Measurements from ENCODE around the gene LRIF1.
"Not testable (repeated sequence)": the region's sequence is repeated elsewhere in the genome, so short reads cannot be mapped to it uniquely, and the experiment has no call there.

The LRIF1 gene

GRCh38 chr1:110963691-110964454 is at the start of gene LRIF1:
Gene LRIF1, minus strand, starts transcription at chr1:110963922. Its CDS starts 234 bp downstream, at chr1:110963688.
- DNase-seq = peak; percentile 99

DNA sequence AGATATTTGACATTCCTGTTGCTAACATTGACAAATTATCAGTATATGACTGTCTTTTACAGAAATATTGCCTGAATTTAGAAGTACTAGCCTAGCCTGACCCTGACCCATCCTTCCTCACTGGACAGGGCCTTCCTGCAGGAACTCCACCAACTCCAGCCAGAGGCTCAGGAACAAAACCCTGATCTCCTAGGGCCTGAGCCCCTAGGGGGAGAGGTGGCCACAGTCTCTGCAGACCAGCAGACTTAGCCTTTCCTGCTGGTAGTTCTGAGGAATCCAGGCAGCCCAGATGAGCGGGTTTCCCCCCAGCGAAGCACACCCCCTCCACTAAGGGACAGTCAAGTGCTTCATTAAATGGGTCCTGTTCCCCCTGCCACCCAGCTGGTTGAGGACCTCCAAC is 44.3 kb upstream of the LRIF1 start:
- DNase-seq = no peak

- DNase-seq = no peak
Measured at GRCh38 chr1:111006556-111006955, 42.8 kb upstream of the LRIF1 start.

DNA sequence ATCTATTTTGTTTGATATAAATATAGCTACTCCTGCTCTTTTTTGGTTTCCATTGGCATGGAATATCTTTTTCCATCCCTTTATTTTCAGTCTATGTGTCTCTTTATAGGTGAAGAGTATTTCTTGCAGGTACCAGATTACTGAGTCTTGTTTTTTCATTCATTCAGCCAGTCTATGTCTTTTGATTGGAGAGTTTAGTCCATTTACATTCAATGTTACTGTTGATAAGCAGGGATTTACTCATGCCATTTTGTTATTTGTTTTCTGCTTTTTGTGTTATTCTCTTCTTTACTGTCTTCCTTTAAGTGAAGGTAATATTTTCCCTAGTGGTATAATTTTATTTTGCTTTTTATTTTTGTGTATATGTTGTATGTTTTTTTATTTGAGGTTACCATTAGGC is 35.9 kb upstream of the LRIF1 start:
- DNase-seq = not testable (repeated sequence)

DNA sequence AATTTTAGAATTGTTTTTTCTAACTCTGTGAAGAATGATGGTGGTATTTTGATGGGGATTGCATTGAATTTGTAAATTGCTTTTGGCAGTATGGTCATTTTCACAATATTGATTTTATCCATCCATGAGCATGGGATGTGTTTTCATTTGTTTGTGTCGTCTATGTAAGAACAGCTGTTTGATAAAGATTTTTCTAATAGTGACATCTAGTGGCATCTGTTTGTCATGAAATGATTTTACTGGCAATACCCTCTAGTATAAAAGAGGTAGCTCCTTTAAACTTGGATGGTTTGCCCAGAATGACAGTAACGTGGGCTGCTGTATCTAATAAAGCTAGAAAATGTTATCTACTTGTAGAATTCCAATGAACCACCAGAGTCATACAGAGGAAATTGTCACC is 28.6 kb upstream of the LRIF1 start:
- DNase-seq = peak; percentile 0

GRCh38 chr1:110991295-110991694 is 27.6 kb upstream of the LRIF1 start:
- not testable (repeated sequence) for DNase-seq

DNA sequence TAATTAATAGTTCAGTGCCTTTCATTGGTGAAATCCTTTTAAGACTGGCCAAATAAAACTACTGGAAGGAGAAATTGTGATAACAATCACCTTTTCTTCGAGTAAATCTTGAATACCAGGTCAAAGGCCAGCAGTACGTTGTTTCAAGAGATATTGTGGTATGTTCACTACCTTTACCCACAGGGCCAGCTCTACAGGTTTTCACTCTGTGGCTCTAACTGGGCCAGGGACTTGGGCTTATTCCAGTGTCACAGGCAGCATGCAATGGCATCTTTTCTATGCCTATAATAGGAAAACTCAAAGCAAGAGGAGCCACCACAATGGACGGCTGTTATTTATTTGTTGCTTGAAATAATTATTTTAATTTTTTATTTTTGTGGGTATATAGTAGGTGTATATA is 26.8 kb upstream of the LRIF1 start:
- no peak for DNase-seq

DNA sequence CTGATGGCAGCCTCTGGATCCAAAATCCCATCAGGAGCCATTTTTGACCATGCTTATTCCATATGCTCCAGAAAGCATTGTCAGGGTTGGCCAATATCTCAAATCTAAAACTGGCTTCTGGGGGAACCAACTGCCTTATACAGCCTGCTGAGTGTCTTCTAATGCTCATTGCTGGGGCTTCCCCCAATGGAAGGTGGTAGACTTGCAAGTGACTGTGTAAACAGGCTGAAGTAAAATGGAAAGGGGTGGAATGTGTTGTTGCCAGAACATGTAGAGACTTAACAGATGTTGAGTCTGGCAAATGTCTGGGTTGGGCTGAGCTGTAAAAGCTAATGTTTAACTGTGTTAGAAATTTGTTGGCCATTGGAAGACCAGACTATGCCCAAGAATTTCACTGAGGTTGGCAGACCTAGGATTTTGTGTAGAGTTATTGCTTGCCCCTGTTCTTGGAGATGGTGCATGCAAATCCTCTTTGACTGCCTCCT is 22.7 kb upstream of the LRIF1 start:
- DNase-seq = no peak

GRCh38 chr1:110982320-110982719 is 18.6 kb upstream of the LRIF1 start:
- DNase-seq = no peak

GRCh38 chr1:110979154-110979553 is 15.4 kb upstream of the LRIF1 start:
- no peak for DNase-seq

GRCh38 chr1:110976089-110976488 is 12.4 kb upstream of the LRIF1 start:
- no peak for DNase-seq

DNA sequence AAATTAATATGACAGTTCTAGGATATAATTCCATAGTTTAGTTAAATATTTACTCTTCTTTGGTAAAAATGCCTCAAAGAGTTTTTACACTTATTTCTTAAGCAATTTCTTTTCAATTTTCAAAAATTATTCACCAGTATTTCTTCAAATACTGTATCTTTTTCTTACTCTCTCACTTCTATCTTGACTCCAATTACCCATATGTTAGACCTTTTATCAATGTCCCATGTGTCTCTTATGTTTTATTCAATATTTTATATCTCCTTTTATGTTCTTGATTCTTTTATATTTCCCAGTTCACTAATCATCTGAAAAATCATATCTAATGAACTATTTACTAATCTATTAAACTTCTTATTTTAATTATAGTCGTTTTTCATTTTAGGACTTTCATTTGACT is 11.5 kb upstream of the LRIF1 start:
- no peak for DNase-seq

DNA sequence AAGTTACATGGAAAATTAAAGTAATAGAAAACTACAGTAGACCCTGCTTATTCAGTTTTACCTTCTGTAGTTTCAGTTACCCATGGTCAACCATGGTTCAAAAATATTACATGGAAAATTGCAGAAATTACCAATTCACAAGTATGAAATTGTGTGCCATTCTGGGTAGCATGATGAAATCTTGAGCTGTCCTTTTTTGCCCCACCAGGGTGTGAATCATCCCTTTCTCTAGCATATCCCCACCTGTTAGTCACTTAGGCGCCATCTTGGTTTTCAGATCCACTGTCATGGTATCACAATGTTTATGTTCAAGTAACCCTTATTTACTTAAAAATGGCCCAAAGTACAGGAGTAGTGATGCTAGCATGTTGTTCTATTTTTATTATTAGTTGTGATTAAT is 3.5 kb upstream of the LRIF1 start:
- DNase-seq = no peak

DNA sequence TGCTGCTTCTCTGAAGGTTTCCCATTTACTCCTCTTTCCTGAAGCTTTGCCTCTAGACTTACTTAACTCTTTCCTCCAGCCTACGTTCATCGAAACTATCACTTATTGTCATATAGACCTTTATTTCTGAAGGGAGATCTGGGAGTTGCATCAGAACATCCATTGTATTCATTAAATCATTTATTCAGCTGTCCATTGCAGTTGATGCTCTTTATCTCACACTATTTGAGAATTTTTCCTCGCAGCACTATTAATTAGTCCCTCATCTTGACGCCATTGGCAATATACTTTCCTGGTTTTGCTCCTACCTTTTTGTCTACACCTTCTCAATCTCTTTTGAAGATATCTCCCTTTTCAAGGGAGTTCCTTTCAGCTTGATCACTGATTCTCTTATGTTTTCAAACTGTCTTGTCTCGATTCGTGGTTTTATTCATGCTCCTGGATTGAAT is 757 bp upstream of the LRIF1 start:
- DNase-seq = no peak

DNA sequence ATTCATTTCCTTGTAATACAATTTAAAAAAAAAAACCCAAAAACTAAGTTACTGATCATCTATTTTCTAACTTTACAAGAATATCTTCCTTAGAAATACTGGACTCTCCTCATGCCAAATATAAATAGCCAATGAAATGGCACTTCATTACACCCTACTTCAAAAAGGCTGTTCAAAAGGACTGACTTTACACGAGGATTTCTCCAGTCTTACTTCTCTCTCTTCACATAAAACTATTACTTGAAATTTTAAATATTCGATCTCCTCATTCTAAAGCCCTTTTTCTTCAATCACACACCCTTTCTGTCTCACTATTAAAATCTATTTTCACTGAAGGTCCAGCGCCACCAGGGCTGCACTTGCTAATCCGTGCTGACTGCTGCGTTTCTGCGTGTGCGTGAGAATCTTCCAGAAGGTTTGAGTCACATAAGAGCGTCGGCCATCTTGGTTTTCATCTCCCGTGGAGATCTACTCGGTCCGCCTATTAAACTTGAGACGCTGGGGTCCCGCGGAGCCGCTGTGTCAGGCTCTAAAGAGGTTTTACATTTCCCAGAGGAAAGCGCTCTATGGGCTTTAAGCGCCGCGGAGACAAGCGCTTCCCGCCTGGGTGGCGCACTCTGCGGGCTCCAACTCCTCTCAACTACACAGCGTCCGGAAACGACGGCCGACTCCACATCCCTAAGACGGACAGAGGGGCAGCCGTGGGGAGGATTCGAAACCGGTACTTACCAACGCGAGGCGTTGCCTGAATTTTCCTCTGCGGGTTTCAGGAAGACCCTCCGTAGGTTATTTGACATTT is 631 bp downstream of the LRIF1 start:
- peak; percentile 85 for DNase-seq

DNA sequence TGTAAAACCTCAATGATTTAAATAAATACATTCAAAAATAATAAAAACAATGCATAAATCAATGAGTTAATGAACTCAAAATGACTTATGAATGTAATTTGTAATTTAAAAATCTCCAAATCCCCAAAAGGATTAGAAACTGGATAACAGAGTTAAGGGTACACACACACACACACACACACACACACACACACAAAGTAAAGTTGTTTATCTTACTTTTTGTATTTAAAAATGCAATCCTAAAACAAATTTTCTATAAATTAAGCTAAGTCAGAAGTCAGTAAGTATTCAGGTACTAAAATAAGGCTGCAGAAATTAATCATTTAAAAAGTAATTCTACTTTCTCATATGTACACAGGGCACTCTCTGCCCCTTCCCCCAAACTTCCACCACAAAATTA is 1.8 kb downstream of the LRIF1 start:
- DNase-seq = no peak

DNA sequence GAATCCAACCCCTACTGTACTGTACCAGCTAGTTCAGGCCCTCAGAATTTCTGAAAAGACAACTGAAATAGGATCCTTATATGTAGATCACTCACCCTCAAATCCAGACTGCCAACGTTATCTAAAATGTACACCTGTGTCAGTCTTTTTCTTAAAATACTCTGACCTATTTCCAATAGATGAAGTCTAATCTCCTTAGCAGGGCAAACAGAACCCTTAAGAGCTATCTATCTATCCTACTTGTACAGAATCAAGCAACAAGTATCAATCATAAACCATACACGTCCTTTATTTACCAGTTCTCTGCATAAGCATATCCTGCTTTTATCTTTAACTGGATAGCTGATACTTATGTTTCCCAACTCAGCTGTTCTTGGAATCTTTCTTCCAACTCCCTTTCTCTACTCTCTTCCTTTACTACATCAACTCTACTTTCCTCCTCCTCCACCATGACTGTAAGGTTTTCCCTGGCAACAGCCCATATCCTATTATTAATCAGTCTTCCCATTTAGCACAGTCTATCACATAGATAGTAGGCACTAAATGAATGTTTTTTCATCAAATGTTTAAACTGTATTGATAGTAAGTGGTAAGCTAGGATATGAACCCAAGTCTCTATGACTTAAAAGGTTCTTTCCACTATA is 2.8 kb downstream of the LRIF1 start:
- DNase-seq = no peak

DNA sequence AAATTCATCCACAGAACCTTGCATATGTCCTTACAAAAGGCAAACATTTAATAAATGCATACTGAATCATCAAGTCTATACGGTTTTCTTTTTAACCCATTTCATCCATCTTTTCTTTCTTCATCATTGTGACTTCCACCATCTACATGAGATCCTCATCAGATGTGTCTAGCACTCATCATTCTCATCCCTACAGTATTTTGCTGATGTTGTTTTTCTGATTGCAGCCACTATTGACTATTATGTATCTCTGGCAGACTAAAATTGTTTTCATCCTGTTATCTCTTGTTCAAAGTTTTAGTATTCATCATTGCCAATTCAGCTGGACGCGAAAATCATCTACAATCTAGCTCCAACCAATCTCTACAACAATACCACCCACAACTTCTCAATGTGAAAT is 5.9 kb downstream of the LRIF1 start:
- no peak for DNase-seq

DNA sequence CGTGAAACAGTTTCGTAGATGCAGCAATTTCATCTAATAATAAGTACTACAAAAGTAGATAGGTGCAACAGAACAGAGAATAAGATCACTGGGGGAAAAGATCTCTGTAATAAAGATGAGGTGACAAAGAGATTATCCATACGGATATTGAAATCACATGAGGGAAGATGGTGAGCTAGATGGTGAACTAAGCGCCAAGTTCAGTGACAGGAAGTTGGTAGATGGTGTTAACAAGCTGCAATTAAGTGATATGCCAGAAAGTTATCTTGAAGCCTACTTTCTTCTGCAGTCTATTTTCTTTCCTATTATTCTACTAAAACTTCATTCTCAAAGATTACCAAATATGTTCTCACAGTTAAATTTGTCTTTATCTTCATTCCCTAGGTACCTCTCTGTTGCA is 7.1 kb downstream of the LRIF1 start:
- DNase-seq = no peak

DNA sequence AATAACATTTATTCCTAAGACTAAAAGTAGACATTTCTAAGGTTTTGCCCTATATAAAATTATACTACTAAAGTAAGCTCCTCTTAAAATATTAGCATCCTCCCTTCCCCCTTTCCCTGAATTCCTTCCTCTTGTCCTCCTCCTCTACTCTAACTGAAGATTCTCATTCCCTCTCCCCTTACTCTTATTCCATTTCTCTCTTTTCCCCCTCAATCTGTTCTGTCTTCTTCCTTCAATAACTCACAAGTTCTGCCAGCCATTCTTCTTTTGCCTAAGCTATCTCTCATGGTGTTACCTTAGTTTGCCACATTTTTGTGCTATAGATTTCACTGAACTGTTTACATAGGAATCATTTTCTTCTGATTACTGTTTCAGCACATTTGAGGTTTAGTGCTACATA is 10.7 kb downstream of the LRIF1 start:
- no peak for DNase-seq

GRCh38 chr1:110952031-110952430 is 11.7 kb downstream of the LRIF1 start:
- no peak for DNase-seq

- no peak for DNase-seq
Measured at GRCh38 chr1:110951161-110951560, 12.6 kb downstream of the LRIF1 start.

- no peak for DNase-seq
Measured at GRCh38 chr1:110948038-110948810, 15.5 kb downstream of the LRIF1 start.
